ENCODE results near the gene CDC14B.

- TF ChIP-seq TAF1 (IDR thresholded peaks at IDR 0.05; ENCODE audit: borderline replicate concordance, insufficient read depth, low read length) (no peak), POLR2AphosphoS5 (IDR thresholded peaks at IDR 0.05; ENCODE audit: low read depth, low read length) (no peak)
Measured at GRCh38 chr9:96612966-96613589, 6.6 kb downstream of the CDC14B start.
